Naive B cell (primary cell): ENCODE results near the gene KDR. TPM values are rescaled to one million over a fixed set of nuclear protein-coding genes. Genes with fewer than 3 reads are reported as not detected.

ENCODE experiments used
- ATAC-seq, 2 donors: fragments of 150-1000 bp; cut with Tn5 transposase; 2 replicates each; pipeline ENCODE4 v1.10.0; 2021; ENCODE audit warnings: low read depth in 2 of 2, mild to moderate bottlenecking in 2 of 2, moderate library complexity in 2 of 2
- DNase-seq: peaks from one replicate; pipeline ENCODE4 v3.0.0; 2022
- H3K27ac Mint-ChIP-seq, 6 donors: one replicate each; pipeline ENCODE4 v1.8.0; 2020 to 2022; ENCODE audit warnings: mild to moderate bottlenecking in 6 of 6, mixed read lengths in 6 of 6, moderate library complexity in 5 of 6, inconsistent platforms in 2 of 6
- H3K27me3 Mint-ChIP-seq, 3 donors: one replicate each; pipeline ENCODE4 v1.8.0; 2021 to 2022; ENCODE audit warnings: mixed read lengths in 3 of 3, mild to moderate bottlenecking in 1 of 3
- H3K36me3 Mint-ChIP-seq, 2 donors: one replicate each; pipeline ENCODE4 v1.8.0; 2020 to 2022; ENCODE audit warnings: mixed read lengths in 2 of 2, inconsistent platforms in 1 of 2, mild to moderate bottlenecking in 1 of 2
- H3K4me1 Mint-ChIP-seq, 3 donors: one replicate each; pipeline ENCODE4 v1.8.0; 2020 to 2022; ENCODE audit warnings: mixed read lengths in 3 of 3, inconsistent platforms in 1 of 3, mild to moderate bottlenecking in 1 of 3, moderate library complexity in 1 of 3
- H3K4me3 Mint-ChIP-seq, 8 donors: one replicate each; pipeline ENCODE4 v1.8.0; 2020 to 2022; ENCODE audit warnings: mild to moderate bottlenecking in 8 of 8, mixed read lengths in 8 of 8, moderate library complexity in 8 of 8, inconsistent platforms in 2 of 8
- H3K9me3 Mint-ChIP-seq, 7 donors: one replicate each; pipeline ENCODE4 v1.8.0; 2020 to 2022; ENCODE audit warnings: mixed read lengths in 7 of 7, mild to moderate bottlenecking in 5 of 7, inconsistent platforms in 2 of 7, moderate library complexity in 1 of 7
- polyA plus RNA-seq, 6 donors: library from polyadenylated mRNA; unstranded; fragments of 300-500 nt; fragmentation: Illumina TruSeq; gene quantifications; one replicate each; pipeline ENCODE4 v1.2.3, GENCODE V29; 2021; ENCODE audit warnings: low read depth in 6 of 6

KDR gene
- polyA plus RNA-seq: not detected

GRCh38 chr4:55125087-55125721 is at the start of gene KDR:
Gene KDR, minus strand, starts transcription at chr4:55125595. Its CDS starts 302 bp downstream, at chr4:55125293.
- Mint-ChIP-seq H3K4me1 (peaks cover 0 to 9% (median 5%) of the 10 kb centered on the region in 3 donors), H3K27ac (peak within 1 kb of the TSS in 1 of 6 donors; percentile 57), H3K27me3 (peaks cover 25 to 40% (median 31%) of the 10 kb centered on the region in 3 donors), H3K4me3 (peak within 1 kb of the TSS in 2 of 8 donors; percentile 12 to 42), H3K36me3 (no peaks in the 10 kb centered on the region), H3K9me3 (peaks cover 0 to 12% (median 3%) of the 10 kb centered on the region in 7 donors)
- ATAC-seq (no peak), DNase-seq (no peak)

- Mint-ChIP-seq H3K27ac (no peak overlapping the region), H3K27me3 (peaks cover 4 to 28% (median 13%) of the 10 kb centered on the region in 3 donors), H3K36me3 (no peaks in the 10 kb centered on the region), H3K4me3 (no peak overlapping the region), H3K4me1 (no peaks in the 10 kb centered on the region), H3K9me3 (peaks cover 0 to 5% (median 0%) of the 10 kb centered on the region in 7 donors)
- no peak for DNase-seq
- no peak for ATAC-seq
Observed at GRCh38 chr4:55173580-55173979, 48.2 kb upstream of the KDR start.

GRCh38 chr4:55172694-55173287 is 47.4 kb upstream of the KDR start:
- no peaks in the 10 kb centered on the region for H3K36me3 Mint-ChIP-seq
- no peak for DNase-seq
- ATAC-seq: no peak
- no peak overlapping the region for H3K4me3 Mint-ChIP-seq
- peaks cover 6 to 30% (median 14%) of the 10 kb centered on the region in 3 donors for H3K27me3 Mint-ChIP-seq
- H3K27ac Mint-ChIP-seq: no peak overlapping the region
- H3K9me3 Mint-ChIP-seq: peaks cover 0 to 8% (median 0%) of the 10 kb centered on the region in 7 donors
- no peaks in the 10 kb centered on the region for H3K4me1 Mint-ChIP-seq

GRCh38 chr4:55170462-55170861 is 45.1 kb upstream of the KDR start:
- H3K36me3 Mint-ChIP-seq: no peaks in the 10 kb centered on the region
- ATAC-seq (no peak), DNase-seq (no peak)
- no peak overlapping the region for H3K27ac Mint-ChIP-seq
- no peaks in the 10 kb centered on the region for H3K4me1 Mint-ChIP-seq
- peaks cover 2 to 13% (median 3%) of the 10 kb centered on the region in 7 donors for H3K9me3 Mint-ChIP-seq
- no peak overlapping the region for H3K4me3 Mint-ChIP-seq
- peaks cover 6 to 22% (median 14%) of the 10 kb centered on the region in 3 donors for H3K27me3 Mint-ChIP-seq

GRCh38 chr4:55169352-55169961 is 44.1 kb upstream of the KDR start:
- H3K4me3 Mint-ChIP-seq: no peak overlapping the region

GRCh38 chr4:55162396-55162795 is 37.0 kb upstream of the KDR start:
- Mint-ChIP-seq H3K9me3 (peaks cover 0 to 11% (median 4%) of the 10 kb centered on the region in 7 donors), H3K27me3 (peaks cover 0 to 40% (median 15%) of the 10 kb centered on the region in 3 donors), H3K27ac (no peak overlapping the region), H3K4me1 (peaks cover 0 to 6% (median 4%) of the 10 kb centered on the region in 3 donors), H3K4me3 (no peak overlapping the region), H3K36me3 (no peaks in the 10 kb centered on the region)
- DNase-seq (no peak), ATAC-seq (no peak)

More at GRCh38 chr4:55169352-55169961, 44.1 kb upstream of the KDR start:
- H3K9me3 Mint-ChIP-seq: peaks cover 2 to 14% (median 4%) of the 10 kb centered on the region in 7 donors
- ATAC-seq (no peak), DNase-seq (no peak)
- H3K27me3 Mint-ChIP-seq: peaks cover 6 to 22% (median 14%) of the 10 kb centered on the region in 3 donors
- no peaks in the 10 kb centered on the region for H3K4me1 Mint-ChIP-seq
- H3K36me3 Mint-ChIP-seq: no peaks in the 10 kb centered on the region
- no peak overlapping the region for H3K27ac Mint-ChIP-seq

- H3K4me3 Mint-ChIP-seq: no peak overlapping the region
- ATAC-seq: no peak
- H3K27me3 Mint-ChIP-seq: peaks cover 0 to 46% (median 20%) of the 10 kb centered on the region in 3 donors
- DNase-seq: no peak
- H3K36me3 Mint-ChIP-seq: no peaks in the 10 kb centered on the region
- H3K27ac Mint-ChIP-seq: no peak overlapping the region
- peaks cover 0 to 9% (median 4%) of the 10 kb centered on the region in 7 donors for H3K9me3 Mint-ChIP-seq
- H3K4me1 Mint-ChIP-seq: peaks cover 0 to 6% (median 4%) of the 10 kb centered on the region in 3 donors
Observed at GRCh38 chr4:55161739-55162138, 36.3 kb upstream of the KDR start.

GRCh38 chr4:55159851-55160250 is 34.5 kb upstream of the KDR start:
- H3K27ac Mint-ChIP-seq: no peak overlapping the region
- no peak for ATAC-seq
- no peak overlapping the region for H3K4me3 Mint-ChIP-seq
- H3K27me3 Mint-ChIP-seq: peaks cover 10 to 51% (median 20%) of the 10 kb centered on the region in 3 donors
- H3K36me3 Mint-ChIP-seq: no peaks in the 10 kb centered on the region
- H3K9me3 Mint-ChIP-seq: peaks cover 0 to 7% (median 4%) of the 10 kb centered on the region in 7 donors
- no peak for DNase-seq
- H3K4me1 Mint-ChIP-seq: peaks cover 0 to 6% (median 4%) of the 10 kb centered on the region in 3 donors

- peaks cover 11 to 54% (median 20%) of the 10 kb centered on the region in 3 donors for H3K27me3 Mint-ChIP-seq
- peaks cover 0 to 6% (median 4%) of the 10 kb centered on the region in 3 donors for H3K4me1 Mint-ChIP-seq
- H3K4me3 Mint-ChIP-seq: no peak overlapping the region
- H3K36me3 Mint-ChIP-seq: no peaks in the 10 kb centered on the region
- peaks cover 0 to 6% (median 3%) of the 10 kb centered on the region in 7 donors for H3K9me3 Mint-ChIP-seq
- ATAC-seq: no peak
- H3K27ac Mint-ChIP-seq: no peak overlapping the region
- no peak for DNase-seq
Observed at GRCh38 chr4:55158957-55159356, 33.6 kb upstream of the KDR start.

- H3K4me1 Mint-ChIP-seq: peaks cover 0 to 6% (median 4%) of the 10 kb centered on the region in 3 donors
Observed at GRCh38 chr4:55157559-55158277, 32.3 kb upstream of the KDR start.

GRCh38 chr4:55154933-55155332 is 29.5 kb upstream of the KDR start:
- peaks cover 17 to 47% (median 24%) of the 10 kb centered on the region in 3 donors for H3K27me3 Mint-ChIP-seq
- H3K9me3 Mint-ChIP-seq: peaks cover 3 to 20% (median 5%) of the 10 kb centered on the region in 7 donors
- H3K4me1 Mint-ChIP-seq: peaks cover 0 to 6% (median 4%) of the 10 kb centered on the region in 3 donors
- no peak overlapping the region for H3K4me3 Mint-ChIP-seq
- no peaks in the 10 kb centered on the region for H3K36me3 Mint-ChIP-seq
- no peak for DNase-seq
- H3K27ac Mint-ChIP-seq: no peak overlapping the region
- ATAC-seq: no peak

More at GRCh38 chr4:55157559-55158277, 32.3 kb upstream of the KDR start:
- no peaks in the 10 kb centered on the region for H3K36me3 Mint-ChIP-seq
- ATAC-seq (no peak), DNase-seq (no peak)
- H3K4me3 Mint-ChIP-seq: peak overlapping the region in 1 of 8 donors; percentile 44
- peak overlapping the region in 1 of 6 donors; percentile 41 for H3K27ac Mint-ChIP-seq
- peaks cover 11 to 58% (median 23%) of the 10 kb centered on the region in 3 donors for H3K27me3 Mint-ChIP-seq
- H3K9me3 Mint-ChIP-seq: peaks cover 3 to 15% (median 4%) of the 10 kb centered on the region in 7 donors

- no peak overlapping the region for H3K4me3 Mint-ChIP-seq
- DNase-seq (no peak), ATAC-seq (no peak)
- H3K27ac Mint-ChIP-seq: no peak overlapping the region
- peaks cover 3 to 20% (median 5%) of the 10 kb centered on the region in 7 donors for H3K9me3 Mint-ChIP-seq
- H3K36me3 Mint-ChIP-seq: no peaks in the 10 kb centered on the region
- H3K4me1 Mint-ChIP-seq: peaks cover 0 to 6% (median 4%) of the 10 kb centered on the region in 3 donors
- H3K27me3 Mint-ChIP-seq: peaks cover 17 to 41% (median 24%) of the 10 kb centered on the region in 3 donors
Observed at GRCh38 chr4:55154290-55154880, 29.0 kb upstream of the KDR start.
